GM19239 (cell line): ENCODE results near the gene DYNLT1.
"Not testable (repeated sequence)": the region's sequence is repeated elsewhere in the genome, so short reads cannot be mapped to it uniquely, and the experiment has no call there.

ENCODE experiments used
- DNase-seq: peaks from one replicate; pipeline ENCODE4 v3.0.0; 2011; ENCODE audit warnings: low spot score; ENCODE audit not compliant: insufficient read length
- FAIRE-seq: peaks from 2 replicates; lab custom pipeline; 2011; peaks lifted over from hg19 to GRCh38; lab: Jason Lieb, UNC

DYNLT1 gene

DNA sequence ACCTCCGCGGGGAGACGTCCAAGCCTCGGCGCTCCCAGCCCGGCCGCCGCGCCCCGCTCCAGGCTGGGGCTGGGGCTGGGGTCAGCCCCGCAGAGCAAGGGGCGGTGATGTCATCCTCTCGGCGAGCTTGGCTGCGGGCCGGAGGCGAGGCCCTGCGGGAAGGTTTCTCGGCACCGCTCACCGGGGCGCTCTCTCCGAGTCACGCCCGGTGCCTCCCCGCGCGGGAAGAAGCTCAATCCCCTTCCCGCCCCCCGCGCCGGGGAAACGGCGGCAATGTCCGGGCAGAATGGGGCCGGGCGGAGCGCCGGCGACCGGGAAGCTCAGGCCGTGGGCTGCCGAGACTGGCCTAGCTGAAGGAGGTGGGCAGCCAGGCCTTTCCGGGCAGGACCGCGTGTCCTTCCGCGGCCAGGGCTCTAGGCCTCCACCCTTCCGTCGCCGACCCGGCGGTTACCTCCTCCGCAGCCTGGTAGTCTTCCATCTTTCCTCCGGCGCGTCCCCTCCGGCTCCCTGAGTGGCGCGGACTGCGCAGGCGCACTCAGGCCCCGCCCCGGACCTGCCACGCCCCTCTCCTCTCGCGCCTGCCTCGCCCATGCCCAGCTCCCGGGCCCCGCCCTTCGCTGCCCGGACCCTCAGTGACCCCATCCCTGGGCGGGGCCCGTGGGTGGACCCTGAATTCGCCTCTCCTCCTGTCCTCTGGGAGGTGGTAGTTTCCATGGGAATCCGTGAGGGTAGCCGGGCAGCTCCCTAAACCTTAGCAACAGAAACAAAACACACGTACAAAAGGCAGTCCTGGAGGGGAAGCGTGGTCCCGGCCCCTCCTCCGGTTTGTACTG lies at the start of gene DYNLT1:
DYNLT1 (minus strand) TSS at position 513 of the 833 bp plus-strand sequence; CDS start at position 478, 35 bp downstream.
- FAIRE-seq, result peak; percentile 83

DNA sequence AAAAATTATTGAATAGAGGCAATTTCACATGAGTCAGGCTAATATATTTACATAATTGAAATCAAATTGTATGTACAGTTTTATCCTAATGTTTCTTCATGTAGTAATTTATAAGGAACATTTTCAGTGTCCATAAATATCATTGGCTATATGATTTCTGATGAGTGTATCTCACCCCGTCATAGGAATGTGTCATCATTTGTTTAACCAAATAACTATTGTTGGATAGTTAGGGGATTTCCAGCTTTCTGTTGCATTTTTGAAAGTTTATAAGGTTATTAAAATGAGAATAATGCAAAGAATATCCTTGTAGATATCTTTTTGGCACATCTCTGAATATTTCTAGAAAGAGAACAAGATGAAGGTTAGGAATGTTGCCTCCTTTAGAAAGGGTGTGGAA lies 44.3 kb upstream of the DYNLT1 start:
- no peak for FAIRE-seq
- DNase-seq, result no peak

More for the DNA sequence above, at the start of gene DYNLT1:
- peak; percentile 83 for DNase-seq

DNA sequence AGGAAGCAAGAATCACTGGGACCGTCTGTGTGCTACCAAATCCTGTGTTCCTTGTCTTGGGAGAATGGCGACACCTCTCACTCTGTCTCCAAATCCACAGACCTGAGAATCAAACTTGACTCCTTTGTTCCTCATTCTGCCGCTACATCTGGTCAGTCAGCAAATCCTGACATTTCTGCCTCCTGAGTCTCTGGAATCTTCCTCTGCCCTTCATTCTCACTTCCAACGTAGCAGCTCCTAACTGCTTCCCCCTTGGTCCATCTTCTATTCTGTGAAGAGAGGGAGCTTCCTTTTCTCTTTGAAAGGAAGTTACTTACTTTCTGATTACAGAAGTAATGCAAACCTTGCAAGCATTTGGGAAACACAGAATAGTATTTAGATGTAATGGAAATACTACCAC lies 43.0 kb upstream of the DYNLT1 start:
- DNase-seq (no peak), FAIRE-seq (no peak)

DNA sequence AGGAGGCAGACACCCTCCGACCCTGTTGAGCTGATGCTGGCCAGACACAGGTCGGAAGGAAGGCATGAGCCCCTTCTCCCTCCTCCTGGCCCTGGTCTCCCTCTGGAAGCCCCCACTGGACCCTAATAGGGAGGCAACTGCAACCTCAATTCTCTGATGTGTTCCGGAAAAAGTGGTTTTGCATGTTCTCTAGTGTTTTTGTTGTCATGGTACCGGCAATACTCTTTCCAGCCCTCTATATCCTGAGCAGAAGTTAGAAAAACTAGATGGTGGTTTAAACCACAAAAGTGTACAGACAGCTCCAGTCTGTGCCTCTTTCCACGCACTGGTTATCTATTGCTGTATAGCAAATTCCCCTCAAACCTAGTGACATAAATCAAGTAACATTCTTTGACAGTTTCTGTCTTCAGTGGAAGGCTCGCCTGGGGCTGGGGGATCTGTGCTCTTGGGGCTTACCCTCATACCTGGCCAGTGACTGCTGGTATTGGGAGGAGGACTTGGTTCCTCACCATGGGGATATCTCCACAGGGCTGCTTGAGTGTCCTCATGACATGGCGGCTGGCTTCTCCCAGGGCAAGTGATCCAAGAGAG lies 42.3 kb upstream of the DYNLT1 start:
- DNase-seq (peak; percentile 28), FAIRE-seq (peak; percentile 77)

DNA sequence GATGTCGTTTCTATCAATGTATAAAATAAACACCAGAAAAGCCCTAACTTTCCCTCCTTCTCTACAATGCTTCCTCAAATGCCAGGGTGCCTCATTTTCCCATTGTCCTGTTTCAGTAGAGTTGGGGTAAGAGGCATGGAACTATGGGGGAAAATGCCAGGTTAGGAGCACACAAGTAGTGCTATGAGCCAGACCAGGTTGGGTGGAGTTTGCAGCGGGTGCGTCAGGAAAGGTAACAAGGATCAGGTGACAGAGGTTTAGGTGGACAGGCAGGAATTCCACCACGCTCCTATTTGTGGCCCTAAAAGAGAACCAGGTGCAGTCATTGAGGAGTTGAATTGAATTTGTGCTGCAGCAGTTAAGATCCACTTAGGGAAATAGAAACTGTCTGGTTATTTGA lies 41.8 kb upstream of the DYNLT1 start:
- FAIRE-seq (no peak), DNase-seq (no peak)

DNA sequence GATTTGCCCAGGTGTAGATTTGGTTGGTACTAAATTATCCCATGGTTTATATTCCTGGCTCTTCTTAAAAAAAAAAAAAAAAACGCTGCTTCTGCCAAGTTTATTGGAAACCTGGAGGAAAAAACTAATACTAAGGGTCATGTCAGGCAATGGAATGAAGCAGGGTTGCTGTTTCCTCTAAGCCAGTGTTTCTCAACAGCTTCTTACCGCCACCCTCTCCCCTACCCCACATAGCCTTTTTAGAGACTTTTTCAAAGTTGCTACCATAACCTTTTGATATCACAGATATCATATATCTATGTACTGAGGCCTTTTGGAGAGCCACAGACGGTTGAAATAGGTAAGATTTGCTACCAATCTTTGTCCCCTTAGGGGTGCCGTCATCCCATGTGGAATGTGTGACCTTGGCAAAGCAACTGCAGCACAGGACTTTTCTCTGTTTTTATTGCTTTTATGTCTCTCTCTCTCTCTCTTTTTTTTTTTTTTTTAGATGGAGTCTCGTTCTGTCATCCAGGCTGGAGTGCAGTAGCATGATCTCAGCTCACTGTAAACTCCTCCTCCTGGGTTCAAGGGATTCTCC lies 40.3 kb upstream of the DYNLT1 start:
- no peak for FAIRE-seq
- no peak for DNase-seq

DNA sequence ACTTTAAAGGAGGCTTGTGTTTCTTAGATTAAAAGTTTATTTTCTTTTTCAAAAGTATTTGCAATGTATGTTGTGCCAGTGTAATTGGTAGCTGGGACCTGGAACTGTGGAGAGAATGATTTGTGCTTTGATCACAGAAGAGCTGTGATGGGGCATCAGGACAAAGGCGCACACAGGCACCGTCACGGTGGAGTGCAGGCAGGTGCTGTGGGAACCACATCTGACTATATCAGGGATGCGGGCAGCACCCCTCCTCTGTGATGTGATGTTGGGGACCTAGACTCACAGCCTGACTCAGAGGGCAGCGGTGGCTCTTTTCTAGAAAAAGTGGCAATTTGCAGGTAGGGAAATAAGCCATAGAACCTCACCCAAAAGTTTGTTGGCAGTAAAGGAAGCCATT lies 39.8 kb upstream of the DYNLT1 start:
- FAIRE-seq, result no peak

DNA sequence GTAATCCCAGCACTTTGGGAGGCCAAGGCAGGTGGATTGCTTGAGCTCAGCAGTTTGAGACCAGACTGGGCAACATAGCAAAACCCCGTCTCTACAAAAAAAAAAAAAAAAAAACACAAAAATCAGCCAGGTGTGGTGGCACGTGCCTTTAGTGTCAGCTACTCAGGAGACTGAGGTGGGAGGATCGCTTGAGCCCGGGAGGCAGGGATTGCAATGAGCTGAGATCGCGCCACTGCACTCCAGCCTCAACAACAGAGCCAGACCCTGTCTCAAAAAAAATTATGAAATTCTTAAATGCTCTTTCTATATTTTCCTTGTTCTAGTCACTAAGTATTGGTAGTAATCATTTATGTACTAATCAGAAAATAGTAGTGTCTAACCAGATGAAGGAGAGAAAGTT lies 35.9 kb upstream of the DYNLT1 start:
- DNase-seq (no peak), FAIRE-seq (no peak)

More for the DNA sequence above, 39.8 kb upstream of the DYNLT1 start:
- no peak for DNase-seq

DNA sequence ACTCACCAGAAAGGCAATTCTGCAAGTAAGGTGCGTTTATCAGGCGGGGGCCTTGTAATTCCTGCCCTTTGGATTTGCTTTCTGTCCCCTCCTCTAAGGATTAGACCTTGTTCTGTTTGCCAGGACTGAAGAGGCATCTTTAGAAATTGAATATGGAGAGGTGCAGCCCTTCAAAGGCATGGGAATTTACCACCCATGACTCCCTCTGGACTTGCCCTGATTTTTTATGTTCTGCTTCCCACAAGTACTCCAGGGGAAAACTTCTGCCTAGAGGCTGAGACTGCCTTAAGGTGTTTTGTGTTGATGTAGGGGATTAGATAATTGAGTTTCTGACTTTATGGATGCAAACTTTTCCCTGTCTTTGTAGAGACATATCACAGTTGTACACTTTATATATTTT lies 35.5 kb upstream of the DYNLT1 start:
- no peak for FAIRE-seq

DNA sequence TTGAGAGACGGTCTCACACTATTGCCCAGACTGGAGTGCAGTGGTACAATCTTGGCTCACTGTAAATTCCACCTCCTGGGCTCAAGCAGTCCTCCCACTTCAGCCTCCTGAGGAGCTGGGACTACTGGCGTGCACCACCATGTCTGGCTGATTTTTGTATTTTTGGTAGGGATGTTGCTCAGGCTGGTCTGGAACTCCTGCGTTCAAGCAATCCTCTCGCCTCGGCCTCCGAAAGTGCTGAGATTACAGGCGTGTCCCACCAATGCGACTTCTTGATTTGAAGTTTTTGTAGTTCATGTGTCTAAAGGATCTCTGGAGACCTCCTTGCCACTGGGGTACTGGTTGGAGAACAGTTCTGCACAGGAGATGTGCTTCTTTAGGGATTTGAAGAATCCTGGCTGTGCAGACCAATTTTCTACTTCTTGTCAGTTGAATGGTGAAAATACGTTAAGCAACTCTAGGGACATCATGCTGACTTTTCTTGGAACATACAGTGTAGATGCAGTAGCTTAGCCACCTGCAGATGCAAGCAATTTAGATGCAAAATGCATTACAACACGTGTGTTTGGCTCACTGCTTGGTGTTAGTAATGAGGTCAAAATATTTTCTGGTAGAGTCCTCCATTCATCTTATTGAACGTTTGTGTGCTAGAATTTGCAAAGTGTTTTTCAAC lies 33.5 kb upstream of the DYNLT1 start:
- no peak for FAIRE-seq

More for the DNA sequence above, 35.5 kb upstream of the DYNLT1 start:
- no peak for DNase-seq

DNA sequence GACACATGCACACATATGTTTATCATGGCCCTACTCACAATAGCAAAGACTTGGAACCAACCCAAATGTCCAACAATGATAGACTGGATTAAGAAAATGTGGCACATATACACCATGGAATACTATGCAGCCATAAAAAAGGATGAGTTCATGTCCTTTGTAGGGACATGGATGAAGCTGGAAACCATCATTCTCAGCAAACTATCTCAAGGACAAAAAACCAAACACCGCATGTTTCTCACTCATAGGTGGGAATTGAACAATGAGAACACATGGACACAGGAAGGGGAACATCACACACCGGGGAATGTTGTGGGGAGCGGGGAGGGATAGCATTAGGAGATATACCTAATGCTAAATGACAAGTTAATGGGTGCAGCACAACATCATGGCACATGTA lies 32.6 kb upstream of the DYNLT1 start:
- not testable (repeated sequence) for FAIRE-seq, DNase-seq

More for the DNA sequence above, 33.5 kb upstream of the DYNLT1 start:
- no peak for DNase-seq

DNA sequence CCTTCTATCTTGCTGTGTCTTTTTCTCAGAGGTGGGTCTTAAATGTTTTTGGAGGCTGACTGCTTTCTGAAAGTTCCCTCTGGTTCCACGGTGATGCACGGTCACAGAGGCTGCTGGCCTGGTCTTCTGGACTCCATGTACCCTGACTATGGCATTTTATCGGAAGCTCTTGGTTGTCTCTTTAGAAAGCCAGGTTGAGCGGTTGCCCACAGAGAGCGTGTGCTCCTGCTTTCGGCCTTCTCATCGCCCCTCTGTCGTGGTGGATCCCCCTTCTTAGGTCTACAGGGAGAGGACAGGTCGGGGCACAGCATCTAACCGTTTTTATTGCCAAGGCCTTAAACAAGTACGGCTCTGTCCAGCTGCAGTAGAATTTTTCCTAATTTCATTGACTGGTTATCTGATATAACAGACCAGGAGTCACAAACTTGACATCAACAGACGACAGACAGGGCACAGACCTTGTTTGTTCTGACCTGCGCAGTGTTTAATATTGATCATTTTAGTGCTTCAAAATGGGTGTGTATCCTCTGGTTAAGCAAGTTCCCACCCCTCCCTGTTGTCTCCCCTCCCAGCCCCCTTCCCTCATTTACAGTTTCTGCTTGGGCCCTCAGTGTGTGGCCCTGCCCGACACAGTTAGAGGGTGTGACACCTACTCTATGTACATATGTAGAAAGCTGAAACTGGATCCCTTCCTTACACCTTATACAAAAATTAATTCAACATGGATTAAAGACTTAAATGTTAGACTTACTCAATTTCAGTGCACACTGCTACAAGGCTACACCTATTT lies 30.0 kb upstream of the DYNLT1 start:
- FAIRE-seq, result no peak
- DNase-seq, result no peak

DNA sequence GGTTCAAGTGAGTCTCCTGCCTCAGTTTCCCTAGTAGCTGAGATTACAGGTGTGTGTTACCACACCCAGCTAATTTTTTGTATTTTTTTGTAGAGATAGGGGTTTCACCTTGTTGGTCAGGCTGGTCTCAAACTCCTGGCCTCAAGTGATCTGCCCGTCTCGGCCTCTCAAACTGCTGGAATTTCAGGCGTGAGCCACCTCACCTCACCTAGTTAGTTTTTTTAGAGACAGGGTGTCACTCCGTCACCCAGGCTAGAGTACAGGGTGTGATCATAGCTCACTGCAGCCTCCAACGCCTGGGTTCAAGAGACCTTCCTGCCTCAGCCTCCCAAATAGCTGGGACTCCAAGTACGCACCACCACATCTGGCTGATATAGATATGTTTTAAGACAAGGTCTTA lies 28.2 kb upstream of the DYNLT1 start:
- no peak for FAIRE-seq
- DNase-seq, result no peak

DNA sequence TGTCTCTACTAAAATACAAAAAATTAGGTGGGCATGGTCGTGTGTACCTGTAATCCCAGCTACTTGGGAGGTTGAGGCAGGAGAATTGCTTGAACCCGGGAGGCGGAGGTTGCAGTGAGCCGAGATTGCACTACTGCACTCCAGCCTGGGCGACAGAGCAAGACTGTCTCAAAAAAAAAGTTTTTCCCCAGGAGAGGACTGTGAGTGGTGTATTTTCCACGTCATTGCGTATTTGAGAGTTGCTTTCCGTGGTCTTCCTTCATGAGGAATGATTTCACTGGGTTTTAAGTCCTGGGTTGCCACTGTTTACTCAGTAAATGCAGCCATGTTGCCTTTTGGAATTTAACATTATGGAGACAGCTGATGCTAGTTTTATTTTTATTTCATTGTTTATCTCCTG lies 27.6 kb upstream of the DYNLT1 start:
- FAIRE-seq, DNase-seq: not testable (repeated sequence)

DNA sequence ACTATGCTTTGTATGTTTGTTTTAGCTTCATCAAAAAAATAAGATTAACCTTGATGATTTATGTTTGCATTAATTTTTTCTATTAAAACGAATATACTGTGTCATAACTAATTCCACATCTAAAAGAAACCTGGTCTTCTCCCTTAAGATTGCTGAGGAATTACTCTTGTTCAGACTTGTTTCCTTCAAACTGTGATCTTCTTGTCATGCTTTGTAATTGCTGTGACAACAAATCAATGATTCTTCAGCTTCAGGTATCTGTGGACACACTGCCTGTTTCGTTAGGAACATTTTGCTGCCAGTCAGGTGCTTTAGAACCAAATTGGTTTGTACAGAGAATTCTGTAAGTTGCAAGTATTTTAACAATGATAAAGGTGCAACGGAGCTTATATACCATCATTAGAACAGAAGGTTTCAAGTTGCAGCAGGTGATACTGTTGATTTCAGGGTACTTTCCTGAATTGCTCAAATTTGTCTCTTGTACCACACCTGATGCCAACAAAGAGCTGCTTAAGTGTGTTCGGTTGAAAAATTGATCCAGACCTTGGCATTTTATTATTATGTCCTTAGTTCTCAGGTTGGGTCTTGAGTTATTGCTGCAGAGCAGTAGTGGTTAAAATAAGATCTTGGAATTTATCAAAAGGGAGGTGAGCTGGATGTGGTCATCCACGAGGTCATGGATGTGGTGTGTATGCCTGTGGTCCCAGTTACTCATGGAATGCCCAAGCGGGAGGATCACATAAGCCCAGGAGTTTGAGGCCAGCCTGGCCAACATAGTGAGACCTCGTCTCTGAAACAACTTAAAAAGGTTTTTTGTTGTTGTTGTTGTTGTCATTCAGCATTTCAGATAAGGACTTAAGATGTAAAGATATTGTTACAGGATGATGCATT lies 24.8 kb upstream of the DYNLT1 start:
- no peak for FAIRE-seq
- DNase-seq, result no peak

DNA sequence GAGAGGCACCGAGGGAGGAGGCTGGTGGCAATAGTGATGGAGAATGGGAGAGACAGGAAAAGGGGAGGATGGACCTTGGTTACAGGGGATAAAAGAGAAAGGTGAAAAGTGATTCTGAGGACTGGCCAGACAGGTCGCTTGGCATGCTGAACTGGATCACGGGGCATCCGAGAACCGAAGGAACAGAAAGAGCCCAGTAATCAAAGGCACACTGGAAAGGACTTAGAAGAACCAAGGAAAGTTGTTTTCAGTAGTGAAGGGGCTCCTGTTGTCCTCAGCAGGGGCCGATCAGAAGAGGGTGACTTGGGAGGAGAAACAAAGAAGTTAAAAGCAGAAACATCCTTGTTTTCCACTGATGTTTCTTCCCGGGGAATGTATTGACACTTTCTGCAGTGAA lies 24.2 kb upstream of the DYNLT1 start:
- no peak for FAIRE-seq
- DNase-seq, result no peak

DNA sequence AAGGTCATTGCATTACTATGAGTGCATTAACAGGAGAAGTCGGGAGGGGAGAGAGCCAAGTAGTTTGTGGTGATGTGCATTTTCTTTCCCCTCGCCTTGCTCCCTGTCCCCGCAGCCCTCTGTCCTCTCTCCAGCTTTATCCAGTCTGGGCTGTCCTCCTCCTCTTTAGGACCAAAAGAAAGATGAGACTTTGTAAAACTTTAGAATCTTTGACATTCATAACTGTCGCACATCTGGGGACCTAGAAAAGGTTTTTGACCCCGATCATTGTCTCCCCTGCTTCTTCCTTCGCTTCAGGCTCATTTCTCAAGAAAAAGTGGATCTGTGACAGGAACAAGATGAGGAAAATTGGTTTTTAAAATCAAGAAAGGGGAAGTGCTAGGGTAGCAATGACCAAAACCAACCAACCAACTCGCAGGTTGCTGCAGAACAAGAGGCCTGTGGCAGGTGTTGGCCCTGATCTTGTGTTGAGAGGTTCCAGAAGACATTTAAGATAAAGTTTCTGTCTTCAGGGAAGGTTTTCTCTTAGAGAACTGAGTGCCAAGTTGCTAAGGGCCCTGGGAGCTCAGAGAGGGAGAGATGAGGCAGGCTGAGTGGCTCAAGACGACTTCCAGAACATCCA lies 22.9 kb upstream of the DYNLT1 start:
- FAIRE-seq, result no peak

DNA sequence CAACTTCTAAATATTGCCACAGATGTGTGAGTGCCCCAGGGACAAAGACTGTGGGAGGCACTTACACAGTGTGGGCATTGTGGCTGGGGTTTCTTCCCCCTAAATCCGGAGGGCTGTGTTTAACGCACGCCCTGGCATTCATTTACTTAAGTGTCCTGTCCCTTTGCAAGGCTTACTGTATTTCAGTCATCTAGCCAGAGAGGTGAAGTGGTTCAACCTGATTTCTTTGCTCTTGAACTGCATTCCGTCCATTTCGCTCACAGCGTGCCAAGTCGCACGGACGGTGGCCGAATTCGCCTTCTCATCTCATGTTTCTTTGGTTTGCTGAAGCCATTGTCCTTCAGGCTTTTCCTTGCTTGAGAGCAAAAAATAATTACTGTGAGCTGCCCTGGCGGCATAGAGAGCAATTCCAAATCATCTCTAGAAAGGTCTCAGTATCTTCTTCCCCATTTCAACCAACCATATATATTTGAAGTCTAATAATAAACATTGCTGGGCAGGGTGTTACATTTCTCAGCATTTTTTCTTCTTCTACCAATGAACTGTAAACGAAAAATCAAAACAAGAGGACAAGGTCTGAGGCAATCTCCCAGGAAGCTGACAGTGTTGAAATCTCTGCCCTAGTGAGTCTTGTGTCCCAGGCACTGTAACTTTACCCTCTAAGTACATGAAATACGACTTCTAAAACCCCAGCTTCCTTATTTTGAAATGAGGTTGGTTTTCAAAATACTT lies 22.3 kb upstream of the DYNLT1 start:
- DNase-seq (no peak), FAIRE-seq (no peak)

More for the DNA sequence above, 22.9 kb upstream of the DYNLT1 start:
- no peak for DNase-seq
